B cell (primary cell): Measurements from ENCODE around the gene STXBP1. TPM values are rescaled to one million over a fixed set of nuclear protein-coding genes. Genes with fewer than 3 reads are reported as not detected.

Experiments used
- ATAC-seq: fragments of 200-7000 bp; cut with Tn5 transposase; one replicate; pipeline ENCODE4 v1.10.0; 2021; ENCODE audit warnings: low read depth, mild to moderate bottlenecking, moderate number of reproducible peaks, moderate library complexity
- CTCF ChIA-PET: fragments of 350-600 bp; sonication (Branson Sonifier 250); formaldehyde crosslinking; loops from one replicate; lab custom pipeline; 2021; ENCODE audit warnings: antibody characterized with exemption, inconsistent platforms; lab: Charles Lee
- POLR2A ChIA-PET: fragments of 350-600 bp; sonication (Branson Sonifier 250); formaldehyde crosslinking; loops from one replicate; lab custom pipeline; 2021; ENCODE audit warnings: antibody characterized with exemption; lab: Charles Lee
- DNase-seq: peaks from one replicate; pipeline ENCODE4 v3.0.0; 2013
- H2AFZ ChIP-seq: 2 replicates; pipeline ENCODE4 v1.6.1; 2012; ENCODE audit warnings: mild to moderate bottlenecking, low read depth, low read length; ENCODE audit not compliant: insufficient read depth, poor library complexity, severe bottlenecking
- H3K27ac ChIP-seq, 2 donors: 1 replicate in 1 of 2; 2 replicates in 1 of 2; pipeline ENCODE4 v1.5.1; 2012 to 2013; ENCODE audit warnings: low read length in 2 of 2, mild to moderate bottlenecking in 2 of 2, moderate library complexity in 1 of 2
- H3K27me3 ChIP-seq, 4 experiments: fragments of 200-600 bp in 1 of 4; sonication (generic) in 1 of 4; replicated peaks in 1 of 4; 1 replicate in 2 of 4; 2 replicates in 2 of 4; pipeline versions ENCODE4 v1.6.1 to v1.7.0; 2013 to 2016; ENCODE audit warnings: low read length in 3 of 4, mild to moderate bottlenecking in 2 of 4, mixed read lengths in 1 of 4, moderate library complexity in 1 of 4; ENCODE audit not compliant: insufficient read depth in 4 of 4, control insufficient read depth in 3 of 4; ENCODE audit errors: control extremely low read depth in 1 of 4
- H3K36me3 ChIP-seq, 2 experiments: replicated peaks in 1 of 2; 1 replicate in 1 of 2; 2 replicates in 1 of 2; pipeline versions ENCODE4 v1.6.1 to v1.7.1; 2013; ENCODE audit warnings: low read length in 1 of 2; ENCODE audit not compliant: insufficient read depth in 2 of 2, control insufficient read depth in 1 of 2; ENCODE audit errors: control extremely low read depth in 1 of 2, extremely low read depth in 1 of 2
- H3K4me1 ChIP-seq, 2 donors: fragments of 200-600 bp in 1 of 2; sonication (generic) in 1 of 2; 1 replicate in 1 of 2; 2 replicates in 1 of 2; pipeline versions ENCODE4 v1.5.1 to v1.6.1; 2013 to 2017; ENCODE audit warnings: low read length in 2 of 2; ENCODE audit not compliant: control insufficient read depth in 2 of 2, insufficient read depth in 2 of 2
- H3K4me2 ChIP-seq: replicated peaks from 2 replicates; pipeline ENCODE3; 2012; ENCODE audit warnings: mild to moderate bottlenecking, low read depth, low read length; ENCODE audit not compliant: poor library complexity, severe bottlenecking
- H3K4me3 ChIP-seq, 5 experiments: fragments of 200-600 bp in 1 of 5; sonication (generic) in 1 of 5; 1 replicate in 3 of 5; 2 replicates in 2 of 5; pipeline versions ENCODE4 v1.5.1 to v1.7.0; 2011 to 2016; ENCODE audit warnings: low read length in 4 of 5, mild to moderate bottlenecking in 4 of 5, low read depth in 2 of 5, control low read depth in 1 of 5, moderate library complexity in 1 of 5; ENCODE audit not compliant: insufficient read depth in 1 of 5; ENCODE audit errors: control extremely low read depth in 1 of 5, extremely low read depth in 1 of 5
- H3K79me2 ChIP-seq: fragments of 200-600 bp; sonication (generic); one replicate; pipeline ENCODE4 v1.6.0; 2016; ENCODE audit warnings: low read length; ENCODE audit not compliant: control insufficient read depth, insufficient read depth
- H3K9ac ChIP-seq: fragments of 200-600 bp; sonication (generic); 2 replicates; pipeline ENCODE4 v1.6.1; 2017; ENCODE audit warnings: mild to moderate bottlenecking, low read length, moderate library complexity
- H3K9me3 ChIP-seq, 3 donors: one replicate each; pipeline versions ENCODE4 v1.6.1 to v1.7.1; 2013; ENCODE audit warnings: low read length in 2 of 3; ENCODE audit not compliant: control insufficient read depth in 2 of 3, insufficient read depth in 1 of 3; ENCODE audit errors: control extremely low read depth in 1 of 3
- H4K20me1 ChIP-seq: 2 replicates; pipeline ENCODE4 v1.6.0; 2012; ENCODE audit warnings: mild to moderate bottlenecking, low read length; ENCODE audit not compliant: insufficient read depth, control insufficient read depth, poor library complexity, severe bottlenecking
- H3K27ac Mint-ChIP-seq: one replicate; pipeline ENCODE4 v1.8.0; 2021; ENCODE audit warnings: mixed read lengths
- H3K27me3 Mint-ChIP-seq: one replicate; pipeline ENCODE4 v1.8.0; 2021; ENCODE audit warnings: mixed read lengths
- H3K4me1 Mint-ChIP-seq: one replicate; pipeline ENCODE4 v1.8.0; 2021; ENCODE audit warnings: mixed read lengths
- H3K4me3 Mint-ChIP-seq: one replicate; pipeline ENCODE4 v1.8.0; 2021; ENCODE audit warnings: mixed read lengths
- H3K9me3 Mint-ChIP-seq: one replicate; pipeline ENCODE4 v1.8.0; 2022; ENCODE audit warnings: mixed read lengths; ENCODE audit not compliant: insufficient read depth
- CTCF ChIP-seq: fragments of 200-600 bp; IDR thresholded peaks from one replicate; pipeline ENCODE4 v1.8.0; 2022; ENCODE audit warnings: antibody characterized with exemption, mild to moderate bottlenecking
- EZH2 ChIP-seq: IDR thresholded peaks from 2 replicates; pipeline ENCODE4 v1.6.1; 2012; ENCODE audit warnings: borderline replicate concordance, low read depth, mild to moderate bottlenecking, moderate library complexity, low read length; ENCODE audit not compliant: insufficient read depth, poor library complexity, severe bottlenecking
- WGBS: methylation state at CpG from one replicate; pipeline ENCODE4 v1.1.5; 2013; ENCODE audit warnings: missing lambda C conversion rate; ENCODE audit not compliant: insufficient coverage; 5-methylcytosine and 5-hydroxymethylcytosine counted together
- intact Hi-C: fragments of 100-400 bp; cut with micrococcal nuclease; formaldehyde crosslinking; loops from one replicate; pipeline ENCODE4 v1.10.0; 2022
- polyA plus RNA-seq: library from polyadenylated mRNA; depleted of rRNA; stranded (reverse); fragments of >200 nt; gene quantifications from 2 replicates; pipeline ENCODE4 v1.2.3, GENCODE V29; 2012
- total RNA-seq, 2 donors: library from RNA; stranded (reverse); fragments of 120-200 nt in 1 of 2; gene quantifications; 1 replicate in 1 of 2; 2 replicates in 1 of 2; pipeline versions ENCODE4 v1.2.3 to v1.2.4, GENCODE V29; 2013 to 2022

The STXBP1 gene
- total and polyA plus RNA-seq, 2 donors (not counting 1 experiment from before 2014, with no cell fraction given), result 0.62 TPM; not detected in 1

GRCh38 chr9:127658428-127658827 is 46.4 kb downstream of the STXBP1 start:
- intact Hi-C loops, result no loop called here
- H3K9me3 Mint-ChIP-seq, result no peaks in the 10 kb centered on the region

More at GRCh38 chr9:127658428-127658827, 46.4 kb downstream of the STXBP1 start:
- no peak overlapping the region for H3K4me3 Mint-ChIP-seq
- Histone ChIP-seq H2AFZ (no peak overlapping the region), H3K36me3 (no peaks in the 10 kb centered on the region), H3K27me3 (peaks cover 0 to 9% (median 0%) of the 10 kb centered on the region in 4 experiments), H3K9ac (no peak overlapping the region), H3K9me3 (no peaks in the 10 kb centered on the region), H3K4me3 (no peak overlapping the region), H3K27ac (no peak overlapping the region), H3K79me2 (no peaks in the 10 kb centered on the region), H3K4me1 (no peaks in the 10 kb centered on the region), H4K20me1 (no peaks in the 10 kb centered on the region), H3K4me2 (no peak overlapping the region)
- ATAC-seq (no peak), DNase-seq (no peak)
- H3K27ac Mint-ChIP-seq, result no peak overlapping the region
- no peaks in the 10 kb centered on the region for H3K4me1 Mint-ChIP-seq
- WGBS, result 90% methylated on average over 2 of the region's 5 CpGs
- CTCF ChIA-PET, result no interaction called here
- H3K27me3 Mint-ChIP-seq, result peaks cover 42% of the 10 kb centered on the region
- POLR2A ChIA-PET, result no interaction called here
- TF ChIP-seq CTCF (no peak), EZH2 (no peak)
